ENCODE results near the gene DEGS1. TPM values are rescaled to one million over a fixed set of nuclear protein-coding genes. Genes with fewer than 3 reads are reported as not detected.

DEGS1 gene
- total RNA-seq, 1 experiment from 2014 or later: 59.8 TPM

GRCh38 chr1:224173523-224173922, 9.5 kb upstream of the DEGS1 start:
- Mint-ChIP-seq H3K27me3 (ENCODE audit: low read depth) (peaks cover 2% of the 10 kb centered on the region), H3K36me3 (ENCODE audit: insufficient read depth in 1 of 3, low read depth in 3 of 3) (peaks cover 3 to 14% (median 4%) of the 10 kb centered on the region in 3 experiments; a peak in 5 of 7 replicates), H3K27ac (no peak overlapping the region), H3K4me3 (no peak overlapping the region), H3K4me1 (peaks cover 23 to 28% of the 10 kb centered on the region in 2 experiments), H3K9me3 (peaks cover 6 to 9% of the 10 kb centered on the region in 2 experiments)
- no peak overlapping the region for H3K18ac ChIP-seq (ENCODE audit: insufficient read length, low read depth, low read length)
- H3K79me1 ChIP-seq (ENCODE audit: insufficient read depth, low read depth, low read length, poor library complexity, severe bottlenecking): no peaks in the 10 kb centered on the region
- H3K9me3 ChIP-seq (ENCODE audit: control insufficient read depth, low read depth, low read length): no peaks in the 10 kb centered on the region
- no peaks in the 10 kb centered on the region for H3K79me2 ChIP-seq (ENCODE audit: insufficient read depth, low read length)
- H3K27ac ChIP-seq (ENCODE audit: insufficient read length, low read depth, low read length): no peak overlapping the region
- no peak overlapping the region for H2BK5ac ChIP-seq (ENCODE audit: insufficient read length, low read length)
- no peak overlapping the region for H3K56ac ChIP-seq (ENCODE audit: insufficient read length, low read depth, low read length)
- no peak overlapping the region for H3T11ph ChIP-seq (ENCODE audit: low read length)
- no peak overlapping the region for H2AK5ac ChIP-seq (ENCODE audit: insufficient read length, low read length)
- H3K23ac ChIP-seq (ENCODE audit: insufficient read length, low read depth, low read length): no peak overlapping the region
- no peak overlapping the region for H3K4me2 ChIP-seq (ENCODE audit: insufficient read depth, insufficient read length, low read length)
- no CpG with 5 or more reads among the region's 5 CpGs for WGBS (ENCODE audit: extremely low coverage, insufficient read length, low lambda C conversion rate)
- no peak for TF ChIP-seq CTCF (conservative IDR thresholded peaks at IDR 0.05)
- H3K27me3 ChIP-seq (ENCODE audit: insufficient read depth, low read length): no peaks in the 10 kb centered on the region
- H4K8ac ChIP-seq (replicated peaks; ENCODE audit: insufficient read length, low read depth, low read length): no peak overlapping the region
- H2BK120ac ChIP-seq (ENCODE audit: low read depth, low read length, poor library complexity, severe bottlenecking): no peak overlapping the region
- no peak overlapping the region for H2AFZ ChIP-seq (ENCODE audit: low read length)
- DNase-seq: no peak
- H2BK12ac ChIP-seq (ENCODE audit: insufficient read length, low read depth, low read length): no peak overlapping the region
- H4K20me1 ChIP-seq (ENCODE audit: control insufficient read depth, insufficient read depth, insufficient read length): no peaks in the 10 kb centered on the region
- no peak overlapping the region for H4K91ac ChIP-seq (ENCODE audit: insufficient read length, low read depth, low read length)
- no peak overlapping the region for H3K14ac ChIP-seq (ENCODE audit: insufficient read depth, low read length)
- H2BK20ac ChIP-seq (ENCODE audit: low read depth, low read length, poor library complexity, severe bottlenecking): no peak overlapping the region
- no peak overlapping the region for H4K5ac ChIP-seq (ENCODE audit: insufficient read length, low read depth, low read length)
- H3K23me2 ChIP-seq (ENCODE audit: insufficient read length, low read depth, low read length, poor library complexity, severe bottlenecking): no peaks in the 10 kb centered on the region
- no peak overlapping the region for H2BK15ac ChIP-seq (ENCODE audit: low read depth, low read length)
- no peak overlapping the region for H3K9ac ChIP-seq (ENCODE audit: extremely low read depth, insufficient read length, low read length)
- H3K4ac ChIP-seq (ENCODE audit: low read depth, low read length): no peak overlapping the region
- peaks cover 6% of the 10 kb centered on the region for H3K4me1 ChIP-seq (ENCODE audit: insufficient read depth, low read length)
